Neural cell (in vitro differentiated cells): ENCODE results near the gene LIPA. TPM values are rescaled to one million over a fixed set of nuclear protein-coding genes. Genes with fewer than 3 reads are reported as not detected.

ENCODE experiments used
- H2AFZ ChIP-seq: fragments of 200-600, 300-800 bp; sonication (generic), shearing (Covaris generic); 2 replicates; pipeline ENCODE4 v1.6.0; 2014; ENCODE audit warnings: low read depth, mild to moderate bottlenecking, antibody characterized with exemption, low read length, moderate library complexity
- H3F3A ChIP-seq: fragments of 200-600 bp; shearing (Covaris generic); 2 replicates; pipeline ENCODE4 v1.6.1; 2016; ENCODE audit warnings: mild to moderate bottlenecking, moderate library complexity, mixed read lengths, antibody characterized with exemption, low read length; ENCODE audit not compliant: insufficient read depth, poor library complexity, severe bottlenecking
- H3K27ac ChIP-seq: fragments of 200-600, 300-800 bp; sonication (generic), shearing (Covaris generic); 2 replicates; pipeline ENCODE4 v1.5.1; 2014; ENCODE audit warnings: mild to moderate bottlenecking, low read length, moderate library complexity
- H3K27me3 ChIP-seq: fragments of 300-800, 200-600 bp; sonication (generic), shearing (Covaris generic); 2 replicates; pipeline ENCODE4 v1.6.0; 2014; ENCODE audit warnings: mild to moderate bottlenecking, low read depth, low read length, moderate library complexity; ENCODE audit not compliant: insufficient read depth
- H3K36me3 ChIP-seq: fragments of 300-800, 200-600 bp; sonication (generic), shearing (Covaris generic); 2 replicates; pipeline ENCODE4 v1.5.1; 2014; ENCODE audit warnings: mild to moderate bottlenecking, antibody characterized with exemption, low read length, moderate library complexity; ENCODE audit not compliant: insufficient read depth
- H3K4me2 ChIP-seq: fragments of 300-800, 200-600 bp; sonication (generic), shearing (Covaris generic); 2 replicates; pipeline ENCODE4 v1.6.0; 2014; ENCODE audit warnings: mild to moderate bottlenecking, low read length
- H3K4me3 ChIP-seq: fragments of 300-800, 200-600 bp; sonication (generic), shearing (Covaris generic); 2 replicates; pipeline ENCODE4 v1.5.1; 2014; ENCODE audit warnings: mild to moderate bottlenecking, low read length, moderate library complexity
- H3K79me2 ChIP-seq: fragments of 200-600 bp; shearing (Covaris generic); replicated peaks from 2 replicates; pipeline ENCODE4 v1.6.0; 2014; ENCODE audit warnings: mild to moderate bottlenecking, low read length, moderate library complexity; ENCODE audit not compliant: insufficient read depth
- H3K9ac ChIP-seq: fragments of 300-800, 200-600 bp; sonication (generic), shearing (Covaris generic); 2 replicates; pipeline ENCODE4 v1.6.1; 2016; ENCODE audit warnings: mild to moderate bottlenecking, low read length, mixed read lengths
- H3K9me2 ChIP-seq: fragments of 200-600 bp; shearing (Covaris generic); 2 replicates; pipeline ENCODE4 v1.6.1; 2016; ENCODE audit warnings: mild to moderate bottlenecking, low read length, mixed read lengths; ENCODE audit not compliant: insufficient read depth
- H3K9me3 ChIP-seq: fragments of 200-600, 300-800 bp; sonication (generic), shearing (Covaris generic); 2 replicates; pipeline ENCODE4 v1.6.1; 2016; ENCODE audit warnings: mild to moderate bottlenecking, mixed run types, low read length, moderate library complexity, mixed read lengths
- H4K20me1 ChIP-seq: fragments of 200-600 bp; shearing (Covaris generic); 2 replicates; pipeline ENCODE4 v1.6.1; 2016; ENCODE audit warnings: mild to moderate bottlenecking, mixed run types; ENCODE audit not compliant: insufficient read depth
- CTCF ChIP-seq: fragments of 450-650 bp; IDR thresholded peaks from 2 replicates; pipeline ENCODE4 v1.5.1; 2014; ENCODE audit warnings: antibody characterized with exemption, mild to moderate bottlenecking, moderate library complexity; ENCODE audit not compliant: poor library complexity, severe bottlenecking
- EP300 ChIP-seq: fragments of 450-650 bp; conservative IDR thresholded peaks from 2 replicates; pipeline ENCODE4 v1.6.1; 2014; ENCODE audit warnings: antibody characterized with exemption, mild to moderate bottlenecking, moderate library complexity; ENCODE audit not compliant: poor library complexity, severe bottlenecking
- EZH2 ChIP-seq: fragments of 200-600, 300-800 bp; shearing (Covaris generic), sonication (generic); IDR thresholded peaks from 2 replicates; pipeline ENCODE4 v1.6.1; 2014; ENCODE audit warnings: antibody characterized with exemption, low read length, borderline replicate concordance, mild to moderate bottlenecking; ENCODE audit not compliant: insufficient read depth, poor library complexity, severe bottlenecking
- MXI1 ChIP-seq: fragments of 450-650 bp; conservative IDR thresholded peaks from 2 replicates; pipeline ENCODE4 v1.6.1; 2014; ENCODE audit warnings: antibody characterized with exemption, mild to moderate bottlenecking; ENCODE audit not compliant: poor library complexity, severe bottlenecking
- POLR2AphosphoS5 ChIP-seq: IDR thresholded peaks from 2 replicates; pipeline ENCODE4 v1.6.1; 2012
- RAD21 ChIP-seq: fragments of 450-650 bp; conservative IDR thresholded peaks from 2 replicates; pipeline ENCODE4 v1.6.1; 2014; ENCODE audit warnings: antibody characterized with exemption, mild to moderate bottlenecking, moderate library complexity
- REST ChIP-seq: IDR thresholded peaks from 2 replicates; pipeline ENCODE4 v1.6.1; 2012; ENCODE audit warnings: borderline replicate concordance
- SMC3 ChIP-seq: fragments of 450-650 bp; conservative IDR thresholded peaks from 2 replicates; pipeline ENCODE4 v1.6.1; 2014; ENCODE audit warnings: antibody characterized with exemption, mild to moderate bottlenecking, moderate library complexity; ENCODE audit not compliant: poor library complexity
- TAF1 ChIP-seq: IDR thresholded peaks from 2 replicates; pipeline ENCODE4 v1.6.1; 2012; ENCODE audit warnings: low read depth
- polyA plus RNA-seq: library from polyadenylated mRNA; depleted of rRNA; stranded (reverse); fragments of >200 nt; gene quantifications from 2 replicates; pipeline ENCODE4 v1.2.3, GENCODE V29; 2014

LIPA gene
- polyA plus RNA-seq, 1 donor from 2014 or later, result 20.8 TPM

- Histone ChIP-seq H3K4me2 (peak overlapping the region; percentile 34), H3K36me3 (no peaks in the 10 kb centered on the region), H4K20me1 (no peaks in the 10 kb centered on the region), H3K27me3 (peaks cover 73% of the 10 kb centered on the region), H3K9me3 (no peaks in the 10 kb centered on the region), H3F3A (no peaks in the 10 kb centered on the region), H3K9ac (no peak overlapping the region), H3K79me2 (no peaks in the 10 kb centered on the region), H3K27ac (no peak overlapping the region), H3K4me3 (peak overlapping the region; percentile 66), H3K9me2 (no peaks in the 10 kb centered on the region), H2AFZ (no peak overlapping the region)
- TF ChIP-seq REST (no peak), TAF1 (no peak), RAD21 (no peak), EZH2 (no peak), CTCF (no peak), POLR2AphosphoS5 (no peak), SMC3 (no peak), EP300 (no peak), MXI1 (no peak)
These were observed 45.0 kb downstream of the LIPA start for GRCh38 chr10:89206402-89207180.

- H2AFZ ChIP-seq, result no peak overlapping the region
- no peaks in the 10 kb centered on the region for H3K9me2 ChIP-seq
- no peaks in the 10 kb centered on the region for H4K20me1 ChIP-seq
- peaks cover 63% of the 10 kb centered on the region for H3K27me3 ChIP-seq
- H3K9ac ChIP-seq, result no peak overlapping the region
- H3K79me2 ChIP-seq, result no peaks in the 10 kb centered on the region
- no peak overlapping the region for H3K4me2 ChIP-seq
- no peaks in the 10 kb centered on the region for H3K36me3 ChIP-seq
- no peaks in the 10 kb centered on the region for H3F3A ChIP-seq
- no peak overlapping the region for H3K4me3 ChIP-seq
- H3K9me3 ChIP-seq, result no peaks in the 10 kb centered on the region
- no peak overlapping the region for H3K27ac ChIP-seq
- TF ChIP-seq CTCF (no peak), REST (no peak), EP300 (no peak), RAD21 (no peak), EZH2 (no peak), SMC3 (no peak), POLR2AphosphoS5 (no peak), MXI1 (no peak), TAF1 (no peak)
These were observed 46.9 kb downstream of the LIPA start for GRCh38 chr10:89204621-89205185.
